ENCODE data around the gene SHISAL1.

DNA sequence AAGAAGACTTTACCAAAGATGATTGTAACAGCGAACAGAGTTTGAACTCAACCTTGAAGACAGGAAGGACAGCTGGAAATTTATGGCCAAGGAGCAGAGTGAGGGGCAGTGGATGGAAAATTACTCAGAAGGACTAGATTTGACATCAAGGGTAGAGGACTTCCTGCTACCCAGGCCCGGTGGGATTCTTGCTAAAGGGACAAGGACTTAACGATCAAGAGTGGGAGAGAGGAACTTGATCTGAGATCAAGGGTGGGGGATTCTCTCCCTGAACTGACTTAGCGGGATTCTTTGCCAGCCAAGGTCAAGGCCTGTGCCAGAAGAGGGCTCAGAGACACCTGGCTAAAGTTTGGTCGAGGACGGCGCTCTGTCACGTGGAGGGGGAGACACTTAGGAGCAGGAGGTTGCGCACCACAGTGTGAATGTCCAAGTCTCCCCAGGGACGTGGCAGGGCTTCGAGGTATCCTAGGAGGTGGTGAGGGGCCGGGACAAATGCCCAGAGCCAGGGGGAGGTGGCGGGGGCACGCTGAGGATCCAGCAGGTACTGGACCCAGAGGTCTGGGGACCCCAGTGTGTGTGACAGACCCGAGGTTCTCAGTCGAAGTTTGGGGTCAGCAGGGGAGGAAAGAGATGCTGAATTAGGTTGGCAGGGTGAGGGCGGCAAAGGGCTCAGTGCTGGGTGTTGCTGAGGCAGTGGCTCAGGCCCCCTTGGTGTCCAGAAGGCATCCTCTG is 46.1 kb upstream of the SHISAL1 start:
- TF ChIP-seq POLR2A (IDR thresholded peaks at IDR 0.05), result no peak
- TF ChIP-seq, protein P1, sequence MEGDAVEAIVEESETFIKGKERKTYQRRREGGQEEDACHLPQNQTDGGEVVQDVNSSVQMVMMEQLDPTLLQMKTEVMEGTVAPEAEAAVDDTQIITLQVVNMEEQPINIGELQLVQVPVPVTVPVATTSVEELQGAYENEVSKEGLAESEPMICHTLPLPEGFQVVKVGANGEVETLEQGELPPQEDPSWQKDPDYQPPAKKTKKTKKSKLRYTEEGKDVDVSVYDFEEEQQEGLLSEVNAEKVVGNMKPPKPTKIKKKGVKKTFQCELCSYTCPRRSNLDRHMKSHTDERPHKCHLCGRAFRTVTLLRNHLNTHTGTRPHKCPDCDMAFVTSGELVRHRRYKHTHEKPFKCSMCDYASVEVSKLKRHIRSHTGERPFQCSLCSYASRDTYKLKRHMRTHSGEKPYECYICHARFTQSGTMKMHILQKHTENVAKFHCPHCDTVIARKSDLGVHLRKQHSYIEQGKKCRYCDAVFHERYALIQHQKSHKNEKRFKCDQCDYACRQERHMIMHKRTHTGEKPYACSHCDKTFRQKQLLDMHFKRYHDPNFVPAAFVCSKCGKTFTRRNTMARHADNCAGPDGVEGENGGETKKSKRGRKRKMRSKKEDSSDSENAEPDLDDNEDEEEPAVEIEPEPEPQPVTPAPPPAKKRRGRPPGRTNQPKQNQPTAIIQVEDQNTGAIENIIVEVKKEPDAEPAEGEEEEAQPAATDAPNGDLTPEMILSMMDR (IDR thresholded peaks at IDR 0.05), result no peak
- TF ChIP-seq POLR2AphosphoS5 (IDR thresholded peaks at IDR 0.05), result no peak
